Measurements from ENCODE around the gene CLEC4G. TPM values are rescaled to one million over a fixed set of nuclear protein-coding genes. Genes with fewer than 3 reads are reported as not detected.

CLEC4G gene
- total RNA-seq, 1 donor: not detected

DNA sequence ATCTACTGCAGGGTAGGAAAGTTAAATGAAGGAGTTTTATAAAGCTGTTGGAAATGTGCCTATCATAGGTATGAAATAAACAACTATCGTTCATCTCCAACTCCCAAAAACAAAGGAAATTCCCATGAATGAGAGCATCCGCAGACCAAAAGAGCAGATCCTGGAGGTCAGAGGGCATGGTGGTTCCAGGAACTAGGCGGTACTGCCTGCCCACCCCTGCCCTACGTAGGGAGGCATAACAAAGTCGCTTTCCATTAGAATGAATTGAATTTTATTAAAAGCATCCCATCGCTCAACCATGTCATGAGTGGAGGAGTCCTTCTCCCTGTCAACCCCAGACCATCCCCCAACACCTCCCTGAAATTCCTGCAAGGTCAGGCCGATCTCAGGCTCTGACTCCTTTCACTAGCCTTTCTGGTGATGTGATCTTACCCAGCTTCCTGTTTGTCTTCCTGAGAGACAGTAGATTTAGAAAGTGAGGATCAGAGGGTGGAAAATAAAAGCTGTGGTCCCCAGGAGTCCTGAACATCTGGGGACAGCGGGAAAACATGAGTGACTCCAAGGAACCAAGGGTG is 30.9 kb upstream of the CLEC4G start, which contains the start of gene CLEC4M:
CLEC4M (plus strand) TSS at position 525 of the 575 bp plus-strand sequence; CDS start at position 549, 24 bp downstream.
- TF ChIP-seq, protein P1, sequence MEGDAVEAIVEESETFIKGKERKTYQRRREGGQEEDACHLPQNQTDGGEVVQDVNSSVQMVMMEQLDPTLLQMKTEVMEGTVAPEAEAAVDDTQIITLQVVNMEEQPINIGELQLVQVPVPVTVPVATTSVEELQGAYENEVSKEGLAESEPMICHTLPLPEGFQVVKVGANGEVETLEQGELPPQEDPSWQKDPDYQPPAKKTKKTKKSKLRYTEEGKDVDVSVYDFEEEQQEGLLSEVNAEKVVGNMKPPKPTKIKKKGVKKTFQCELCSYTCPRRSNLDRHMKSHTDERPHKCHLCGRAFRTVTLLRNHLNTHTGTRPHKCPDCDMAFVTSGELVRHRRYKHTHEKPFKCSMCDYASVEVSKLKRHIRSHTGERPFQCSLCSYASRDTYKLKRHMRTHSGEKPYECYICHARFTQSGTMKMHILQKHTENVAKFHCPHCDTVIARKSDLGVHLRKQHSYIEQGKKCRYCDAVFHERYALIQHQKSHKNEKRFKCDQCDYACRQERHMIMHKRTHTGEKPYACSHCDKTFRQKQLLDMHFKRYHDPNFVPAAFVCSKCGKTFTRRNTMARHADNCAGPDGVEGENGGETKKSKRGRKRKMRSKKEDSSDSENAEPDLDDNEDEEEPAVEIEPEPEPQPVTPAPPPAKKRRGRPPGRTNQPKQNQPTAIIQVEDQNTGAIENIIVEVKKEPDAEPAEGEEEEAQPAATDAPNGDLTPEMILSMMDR (IDR thresholded peaks at IDR 0.05; ENCODE audit: insufficient read depth, low read depth, low read length): no peak
- no peak within 1 kb of the TSS for H3K4me3 ChIP-seq (ENCODE audit: low read depth, low read length)
- DNase-seq (ENCODE audit: low read depth): no peak

DNA sequence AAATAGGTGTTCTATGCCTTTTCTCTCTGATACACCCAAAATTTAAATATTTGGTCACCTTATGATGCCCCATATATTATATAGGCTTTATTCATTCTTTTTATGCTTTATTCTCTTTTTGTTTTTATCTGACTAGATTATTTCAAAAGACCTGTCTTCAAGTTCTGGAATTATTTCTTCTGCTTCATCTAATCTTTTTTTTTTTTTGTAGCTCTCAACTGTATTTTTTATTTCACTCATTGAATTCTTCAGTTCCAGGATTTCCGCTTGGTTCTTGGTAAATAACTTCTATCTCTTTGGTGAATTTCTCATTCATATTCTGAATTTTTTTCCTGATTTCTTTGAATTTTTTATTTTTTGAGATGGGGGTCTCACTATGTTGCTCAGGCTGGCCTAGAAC is 27.2 kb upstream of the CLEC4G start:
- DNase-seq (ENCODE audit: low read depth): no peak

DNA sequence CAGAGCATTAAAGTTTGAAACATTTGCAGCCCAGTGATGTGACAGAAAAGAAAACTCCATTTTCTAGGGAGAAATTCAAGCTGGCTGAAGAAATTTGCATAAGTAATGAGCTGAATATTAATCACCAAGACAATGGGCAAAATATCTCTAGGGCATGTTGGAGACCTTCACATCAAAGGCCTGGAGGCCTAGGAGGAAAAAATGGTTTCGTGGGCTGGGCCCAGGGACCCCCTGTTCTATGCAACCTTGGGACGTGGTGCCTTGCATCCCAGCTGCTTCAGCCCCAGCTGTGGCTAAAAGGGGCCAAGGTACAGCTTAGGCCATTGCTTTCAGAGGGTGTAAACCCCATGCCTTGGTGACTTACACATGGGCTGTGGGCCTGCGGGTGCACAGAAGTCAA is 25.4 kb upstream of the CLEC4G start:
- no peak for DNase-seq (ENCODE audit: low read depth)
- TF ChIP-seq, protein P1 (IDR thresholded peaks at IDR 0.05; ENCODE audit: insufficient read depth, low read depth, low read length): no peak
- no peak overlapping the region for H3K4me3 ChIP-seq (ENCODE audit: low read depth, low read length)

More for the DNA sequence above, 27.2 kb upstream of the CLEC4G start:
- TF ChIP-seq, protein P1 (IDR thresholded peaks at IDR 0.05; ENCODE audit: insufficient read depth, low read depth, low read length): no peak
- H3K4me3 ChIP-seq (ENCODE audit: low read depth, low read length): no peak overlapping the region

DNA sequence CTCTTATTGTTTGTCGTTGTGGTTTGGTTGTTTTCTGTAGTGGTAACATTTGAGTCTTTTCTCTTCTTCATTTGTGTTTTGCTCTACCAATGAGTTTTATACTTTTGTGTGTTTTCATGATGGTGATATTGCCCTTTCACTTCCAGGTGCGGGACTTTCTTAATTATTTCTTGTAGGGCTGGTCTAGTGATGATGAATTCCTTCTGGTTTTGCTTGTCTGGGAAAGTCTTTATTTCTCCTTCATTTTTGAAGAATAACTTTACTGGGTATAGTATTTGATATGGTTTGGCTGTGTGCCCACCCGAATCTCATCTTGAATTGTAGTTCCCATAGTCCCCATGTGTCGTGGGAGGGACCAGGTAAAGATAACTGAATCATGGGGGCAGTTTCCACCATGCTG is 24.3 kb upstream of the CLEC4G start:
- TF ChIP-seq, protein P1 (IDR thresholded peaks at IDR 0.05; ENCODE audit: insufficient read depth, low read depth, low read length): no peak
- DNase-seq (ENCODE audit: low read depth): no peak
- no peak overlapping the region for H3K4me3 ChIP-seq (ENCODE audit: low read depth, low read length)

DNA sequence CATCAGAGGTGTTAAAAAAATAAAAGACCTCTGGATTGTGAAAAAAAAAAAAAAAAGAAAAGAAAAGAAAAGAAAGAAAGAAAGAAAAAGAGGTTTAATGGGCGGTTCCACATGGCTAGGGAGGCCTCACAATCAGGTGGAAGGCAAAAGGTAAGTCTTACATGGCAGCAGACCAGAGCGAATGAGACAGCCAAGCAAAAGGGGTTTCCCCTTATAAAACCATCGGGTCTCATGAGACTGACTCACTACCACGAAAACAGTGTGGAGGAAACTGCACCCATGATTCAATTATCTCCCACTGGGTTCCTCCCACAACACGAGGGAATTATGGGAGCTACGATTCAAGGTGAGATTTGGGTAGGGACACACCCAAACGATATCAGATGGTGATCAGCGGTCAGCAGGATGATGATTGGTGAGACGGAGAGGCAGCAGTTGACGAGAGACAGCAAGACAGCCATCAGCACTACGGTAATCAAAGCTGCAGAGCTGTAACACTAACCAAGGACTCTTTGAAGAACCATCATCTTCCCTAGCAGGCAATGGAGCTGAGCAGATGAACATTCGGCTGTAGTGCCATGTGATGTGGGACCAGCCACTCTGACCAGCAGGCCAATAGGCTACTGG is 19.4 kb upstream of the CLEC4G start:
- DNase-seq (ENCODE audit: low read depth): peak; percentile 1
- TF ChIP-seq, protein P1 (IDR thresholded peaks at IDR 0.05; ENCODE audit: insufficient read depth, low read depth, low read length): no peak

DNA sequence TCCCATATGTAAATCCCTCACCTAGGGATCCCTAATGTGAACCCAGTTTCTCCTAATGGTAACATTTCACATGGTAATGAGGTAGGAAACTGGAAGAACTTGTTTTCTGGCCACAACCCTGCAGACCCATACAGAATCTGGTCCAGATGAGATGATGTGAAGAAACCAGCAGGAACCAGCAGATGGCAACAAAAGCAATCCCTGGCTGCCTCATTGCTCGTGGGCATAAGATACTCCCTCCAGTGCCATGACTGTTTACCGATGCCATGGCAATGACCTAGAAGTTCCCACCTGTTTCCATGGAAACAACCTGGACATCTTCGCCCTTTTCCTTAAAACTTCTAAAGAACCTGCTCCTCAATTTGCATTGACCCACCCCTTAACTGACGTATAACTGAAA is 16.8 kb upstream of the CLEC4G start:
- TF ChIP-seq, protein P1 (IDR thresholded peaks at IDR 0.05; ENCODE audit: insufficient read depth, low read depth, low read length): peak; percentile 11
- peak; percentile 6 for DNase-seq (ENCODE audit: low read depth)
- H3K4me3 ChIP-seq (ENCODE audit: low read depth, low read length): no peak overlapping the region

More for the DNA sequence above, 19.4 kb upstream of the CLEC4G start:
- H3K4me3 ChIP-seq (ENCODE audit: low read depth, low read length): no peak overlapping the region
